Measurements from ENCODE around the gene KIAA0825. TPM values are rescaled to one million over a fixed set of nuclear protein-coding genes. Genes with fewer than 3 reads are reported as not detected.
"Not testable (repeated sequence)": the region's sequence is repeated elsewhere in the genome, so short reads cannot be mapped to it uniquely, and the experiment has no call there.

KIAA0825 gene
- total RNA-seq, 1 donor from 2014 or later = 17.3 TPM

GRCh38 chr5:94375801-94376200, 242.6 kb downstream of the KIAA0825 start:
- DNase-seq (ENCODE audit: low spot score) = no peak

- no peak for DNase-seq (ENCODE audit: low spot score)
Observed at GRCh38 chr5:94374336-94374735, 244.1 kb downstream of the KIAA0825 start.

GRCh38 chr5:94367900-94368299, 250.5 kb downstream of the KIAA0825 start:
- no peak for DNase-seq (ENCODE audit: low spot score)

- DNase-seq (ENCODE audit: low spot score) = no peak
Observed at GRCh38 chr5:94366811-94367210, 251.6 kb downstream of the KIAA0825 start.

GRCh38 chr5:94362857-94363256, 255.5 kb downstream of the KIAA0825 start:
- DNase-seq (ENCODE audit: low spot score) = no peak

- no peak for DNase-seq (ENCODE audit: low spot score)
Observed at GRCh38 chr5:94361832-94362796, 256.3 kb downstream of the KIAA0825 start.

- no peak for DNase-seq (ENCODE audit: low spot score)
Observed at GRCh38 chr5:94361161-94361560, 257.2 kb downstream of the KIAA0825 start.

- DNase-seq (ENCODE audit: low spot score) = no peak
Observed at GRCh38 chr5:94360382-94361130, 257.8 kb downstream of the KIAA0825 start.

- DNase-seq (ENCODE audit: low spot score) = no peak
Observed at GRCh38 chr5:94359880-94360279, 258.5 kb downstream of the KIAA0825 start.

GRCh38 chr5:94355811-94356210, 262.6 kb downstream of the KIAA0825 start:
- DNase-seq (ENCODE audit: low spot score) = no peak

- DNase-seq (ENCODE audit: low spot score) = not testable (repeated sequence)
Observed at GRCh38 chr5:94354837-94355485, 263.4 kb downstream of the KIAA0825 start.

GRCh38 chr5:94353605-94354004, 264.8 kb downstream of the KIAA0825 start:
- no peak for DNase-seq (ENCODE audit: low spot score)

GRCh38 chr5:94347130-94347529, 271.3 kb downstream of the KIAA0825 start:
- no peak for DNase-seq (ENCODE audit: low spot score)

GRCh38 chr5:94345257-94345656, 273.1 kb downstream of the KIAA0825 start:
- DNase-seq (ENCODE audit: low spot score) = no peak

- DNase-seq (ENCODE audit: low spot score) = no peak
Observed at GRCh38 chr5:94337617-94338016, 280.8 kb downstream of the KIAA0825 start.

GRCh38 chr5:94335936-94336335, 282.5 kb downstream of the KIAA0825 start:
- DNase-seq (ENCODE audit: low spot score) = no peak

GRCh38 chr5:94329115-94329514, 289.3 kb downstream of the KIAA0825 start:
- DNase-seq (ENCODE audit: low spot score) = no peak

GRCh38 chr5:94326586-94326985, 291.8 kb downstream of the KIAA0825 start:
- no peak for DNase-seq (ENCODE audit: low spot score)

GRCh38 chr5:94316916-94317838, 301.2 kb downstream of the KIAA0825 start:
- no peak for DNase-seq (ENCODE audit: low spot score)

GRCh38 chr5:94314460-94315131, 303.8 kb downstream of the KIAA0825 start:
- DNase-seq (ENCODE audit: low spot score) = no peak
